GM12865 (cell line): Measurements from ENCODE around the gene ARF3.
A peak's percentile ranks its signal among the peaks of the same experiment; 100 is the strongest.

Experiments
- DNase-seq: peaks from one replicate; pipeline ENCODE4 v3.0.0; 2010; ENCODE audit warnings: low read depth
- H3K4me3 ChIP-seq: 2 replicates; pipeline ENCODE4 v1.5.1; 2011; ENCODE audit warnings: mild to moderate bottlenecking, low read depth, low read length, control low read depth
- CTCF ChIP-seq: IDR thresholded peaks from 2 replicates; pipeline ENCODE4 v1.5.1; 2011; ENCODE audit warnings: low read length, control low read depth, low read depth, inconsistent platforms; ENCODE audit not compliant: insufficient read depth; ENCODE audit errors: missing control alignments

Gene ARF3

GRCh38 chr12:48980953-48981756 lies 23.9 kb upstream of the ARF3 start:
- H3K4me3 ChIP-seq: no peak overlapping the region
- TF ChIP-seq CTCF: no peak
- no peak for DNase-seq

- DNase-seq: no peak
- no peak for TF ChIP-seq CTCF
- H3K4me3 ChIP-seq: peak overlapping the region; percentile 54
Measured at GRCh38 chr12:48980389-48980952, 23.2 kb upstream of the ARF3 start.

- peak; percentile 44 for DNase-seq
- no peak for TF ChIP-seq CTCF
- H3K4me3 ChIP-seq: peak overlapping the region; percentile 54
Measured at GRCh38 chr12:48979602-48980388, 22.5 kb upstream of the ARF3 start.

GRCh38 chr12:48978741-48979601 lies 21.7 kb upstream of the ARF3 start:
- DNase-seq: no peak
- TF ChIP-seq CTCF: no peak
- peak overlapping the region; percentile 54 for H3K4me3 ChIP-seq

GRCh38 chr12:48978291-48978740 lies 21.0 kb upstream of the ARF3 start, which contains the start of gene WNT1:
Gene WNT1, plus strand, starts transcription at chr12:48978322. Its CDS starts 329 bp downstream, at chr12:48978651.
- H3K4me3 ChIP-seq: peak within 1 kb of the TSS; percentile 54
- DNase-seq: no peak
- no peak for TF ChIP-seq CTCF
